Caco-2 (cell line): Measurements from ENCODE around the gene NFATC2. TPM values are rescaled to one million over a fixed set of nuclear protein-coding genes. Genes with fewer than 3 reads are reported as not detected.

ENCODE experiments used
- BruUV-seq: library from RNA; stranded (reverse); fragments of 400-500 nt; replicated peaks from 2 replicates; lab custom pipeline; 2021; lab: Mats Ljungman, UMichigan
- CTCF ChIA-PET: fragments of 300-600 bp; sonication (Branson Sonifier 250); formaldehyde crosslinking; loops from one replicate; lab custom pipeline; 2022; ENCODE audit warnings: antibody characterized with exemption; lab: Charles Lee
- POLR2A ChIA-PET: fragments of 300-600 bp; sonication (Branson Sonifier 250); formaldehyde crosslinking; loops from one replicate; lab custom pipeline; 2022; ENCODE audit warnings: antibody characterized with exemption; lab: Charles Lee
- DNase-seq, 2 experiments: peaks; one replicate each; pipeline versions ENCODE4 v3.0.0 to v3.0.0-alpha.2; 2020 to 2022
- H3K27me3 ChIP-seq: replicated peaks from 2 replicates; pipeline ENCODE4 v1.6.0; 2011; ENCODE audit warnings: low read length; ENCODE audit not compliant: control insufficient read depth, insufficient read depth
- H3K36me3 ChIP-seq: 2 replicates; pipeline ENCODE4 v1.5.1; 2011; ENCODE audit warnings: low read length; ENCODE audit not compliant: control insufficient read depth, insufficient read depth
- H3K4me1 ChIP-seq: fragments of 250-450 bp; sonication (Bioruptor Pico); 2 replicates; pipeline ENCODE4 v1.5.1; 2020; ENCODE audit warnings: mild to moderate bottlenecking
- H3K4me3 ChIP-seq: 2 replicates; pipeline ENCODE4 v1.5.1; 2011; ENCODE audit warnings: low read depth, mild to moderate bottlenecking, control low read depth, low read length
- H3K9me3 ChIP-seq: fragments of 250-450 bp; sonication (Bioruptor Pico); 2 replicates; pipeline ENCODE4 v1.5.1; 2020; ENCODE audit warnings: mild to moderate bottlenecking, moderate library complexity
- H3K27ac Mint-ChIP-seq: one replicate; pipeline ENCODE4 v1.8.0; 2022; ENCODE audit warnings: mixed read lengths; ENCODE audit not compliant: unreplicated experiment
- H3K27me3 Mint-ChIP-seq: one replicate; pipeline ENCODE4 v1.8.0; 2022; ENCODE audit warnings: mixed read lengths; ENCODE audit not compliant: insufficient read depth, unreplicated experiment
- H3K36me3 Mint-ChIP-seq: one replicate; pipeline ENCODE4 v1.8.0; 2022; ENCODE audit warnings: mild to moderate bottlenecking, mixed read lengths; ENCODE audit not compliant: insufficient read depth, unreplicated experiment
- H3K4me1 Mint-ChIP-seq: one replicate; pipeline ENCODE4 v1.8.0; 2022; ENCODE audit warnings: low read depth, mixed read lengths; ENCODE audit not compliant: unreplicated experiment
- H3K4me3 Mint-ChIP-seq: one replicate; pipeline ENCODE4 v1.8.0; 2022; ENCODE audit warnings: mild to moderate bottlenecking, moderate library complexity, mixed read lengths; ENCODE audit not compliant: unreplicated experiment
- H3K9me3 Mint-ChIP-seq: one replicate; pipeline ENCODE4 v1.8.0; 2022; ENCODE audit warnings: mixed read lengths; ENCODE audit not compliant: unreplicated experiment
- CTCF ChIP-seq, 2 experiments: fragments of 200-600 bp in 1 of 2; IDR thresholded peaks; 1 replicate in 1 of 2; 2 replicates in 1 of 2; pipeline versions ENCODE4 v1.5.1 to v1.8.0; 2011 to 2022; ENCODE audit warnings: antibody characterized with exemption in 1 of 2, control low read depth in 1 of 2, inconsistent platforms in 1 of 2, low read depth in 1 of 2, low read length in 1 of 2, mild to moderate bottlenecking in 1 of 2, moderate library complexity in 1 of 2; ENCODE audit not compliant: insufficient read depth in 1 of 2, severe bottlenecking in 1 of 2, unreplicated experiment in 1 of 2
- intact Hi-C: fragments of 100-400 bp; cut with micrococcal nuclease; formaldehyde crosslinking; loops from one replicate; pipeline ENCODE4 v1.10.0; 2022; ENCODE audit not compliant: unreplicated experiment
- total RNA-seq: library from RNA; stranded (reverse); gene quantifications from 2 replicates; pipeline ENCODE4 v1.2.3, GENCODE V29; 2022

Gene NFATC2
- total RNA-seq, 1 experiment from 2014 or later: 20.8 TPM

GRCh38 chr20:51446656-51447055 lies 95.9 kb downstream of the NFATC2 start:
- H3K27me3 ChIP-seq: no peaks in the 10 kb centered on the region
- Mint-ChIP-seq H3K4me3 (peak overlapping the region; percentile 20), H3K27me3 (no peaks in the 10 kb centered on the region), H3K9me3 (no peaks in the 10 kb centered on the region), H3K36me3 (peaks cover 29% of the 10 kb centered on the region), H3K4me1 (peaks cover 38% of the 10 kb centered on the region), H3K27ac (peak overlapping the region; percentile 57)
- peaks cover 24% of the 10 kb centered on the region for H3K4me1 ChIP-seq
- ChIA-PET POLR2A (no interaction called here), CTCF (no interaction called here)
- H3K9me3 ChIP-seq: no peaks in the 10 kb centered on the region
- H3K36me3 ChIP-seq: no peaks in the 10 kb centered on the region; the same call in 1 of the 2 replicates
- no TSS peak for BruUV-seq
- peak; percentile 71 to 87 for DNase-seq
- no peak for TF ChIP-seq CTCF (IDR thresholded peaks at IDR 0.05; ENCODE audit: insufficient read depth in 1 of 2, low read depth in 1 of 2, low read length in 1 of 2, severe bottlenecking in 1 of 2, unreplicated experiment in 1 of 2)
- intact Hi-C loops: loop anchor here (5.0 kb wide), 1 partner anchor 96 kb away; the partner anchor contains the start of gene NFATC2
- no peak overlapping the region for H3K4me3 ChIP-seq

- H3K27ac Mint-ChIP-seq: peak overlapping the region; percentile 57
These were observed 96.3 kb downstream of the NFATC2 start for GRCh38 chr20:51446230-51446629.

GRCh38 chr20:51445591-51445990 lies 96.9 kb downstream of the NFATC2 start:
- peak overlapping the region; percentile 46 for H3K27ac Mint-ChIP-seq
- no peak for DNase-seq
- no peaks in the 10 kb centered on the region for H3K9me3 ChIP-seq
- no peak for TF ChIP-seq CTCF (IDR thresholded peaks at IDR 0.05; ENCODE audit: insufficient read depth in 1 of 2, low read depth in 1 of 2, low read length in 1 of 2, severe bottlenecking in 1 of 2, unreplicated experiment in 1 of 2)
- no peaks in the 10 kb centered on the region for H3K9me3 Mint-ChIP-seq
- no peaks in the 10 kb centered on the region; the same call in 1 of the 2 replicates for H3K36me3 ChIP-seq
- H3K27me3 Mint-ChIP-seq: no peaks in the 10 kb centered on the region
- intact Hi-C loops: loop anchor here (5.0 kb wide), 1 partner anchor 97 kb away; the partner anchor contains the start of gene NFATC2
- H3K36me3 Mint-ChIP-seq: peaks cover 29% of the 10 kb centered on the region
- H3K27me3 ChIP-seq: no peaks in the 10 kb centered on the region
- CTCF ChIA-PET: no interaction called here
- BruUV-seq: no TSS peak
- H3K4me1 Mint-ChIP-seq: peaks cover 38% of the 10 kb centered on the region
- no peak overlapping the region for H3K4me3 Mint-ChIP-seq
- POLR2A ChIA-PET: interaction anchor here (0.5 kb wide), 1 partner anchor 12 kb away, joined by 4 read pairs; no protein-coding TSS in a partner anchor
- H3K4me1 ChIP-seq: peaks cover 24% of the 10 kb centered on the region
- no peak overlapping the region for H3K4me3 ChIP-seq

More at GRCh38 chr20:51446230-51446629, 96.3 kb downstream of the NFATC2 start:
- no peak for TF ChIP-seq CTCF (IDR thresholded peaks at IDR 0.05; ENCODE audit: insufficient read depth in 1 of 2, low read depth in 1 of 2, low read length in 1 of 2, severe bottlenecking in 1 of 2, unreplicated experiment in 1 of 2)
- Mint-ChIP-seq H3K9me3 (no peaks in the 10 kb centered on the region), H3K27me3 (no peaks in the 10 kb centered on the region), H3K4me1 (peaks cover 38% of the 10 kb centered on the region), H3K36me3 (peaks cover 29% of the 10 kb centered on the region), H3K4me3 (no peak overlapping the region)
- no peak overlapping the region for H3K4me3 ChIP-seq
- no TSS peak for BruUV-seq
- peaks cover 24% of the 10 kb centered on the region for H3K4me1 ChIP-seq
- ChIA-PET POLR2A (no interaction called here), CTCF (no interaction called here)
- H3K27me3 ChIP-seq: no peaks in the 10 kb centered on the region
- H3K36me3 ChIP-seq: no peaks in the 10 kb centered on the region; the same call in 1 of the 2 replicates
- no peaks in the 10 kb centered on the region for H3K9me3 ChIP-seq
- DNase-seq: no peak
- intact Hi-C loops: loop anchor here (5.0 kb wide), 1 partner anchor 96 kb away; the partner anchor contains the start of gene NFATC2
